HepG2 (cell line): ENCODE data around the gene RSPH9. TPM values are rescaled to one million over a fixed set of nuclear protein-coding genes. Genes with fewer than 3 reads are reported as not detected.

Source experiments
- DPF2 ChIP-seq: sonication (generic); formaldehyde crosslinking; IDR thresholded peaks from 2 replicates; pipeline ENCODE4 v1.4.0; 2020; ENCODE audit warnings: mild to moderate bottlenecking, low read depth, missing genetic modification reagents, borderline replicate concordance
- EHMT2 ChIP-seq: fragments of 200-600 bp; sonication (generic); IDR thresholded peaks from 2 replicates; pipeline ENCODE4 v1.7.0; 2017; ENCODE audit warnings: antibody characterized with exemption, low read depth, low read length, borderline replicate concordance
- EP300 ChIP-seq, 3 experiments: sonication (generic) in 1 of 3; formaldehyde crosslinking in 1 of 3; IDR thresholded peaks; 2 replicates each; pipeline versions ENCODE4 v1.5.1 to v1.6.1; 2011 to 2020; ENCODE audit warnings: low read depth in 2 of 3, low read length in 2 of 3, borderline replicate concordance in 1 of 3, improper control_type of control experiment in 1 of 3, mild to moderate bottlenecking in 1 of 3, missing genetic modification reagents in 1 of 3, moderate library complexity in 1 of 3
- HMGA1 ChIP-seq: sonication (generic); formaldehyde crosslinking; conservative IDR thresholded peaks from 2 replicates; pipeline ENCODE4 v1.4.0; 2020; ENCODE audit warnings: missing genetic modification reagents
- MLLT10 ChIP-seq: sonication (generic); formaldehyde crosslinking; IDR thresholded peaks from 2 replicates; pipeline ENCODE4 v1.4.0; 2020; ENCODE audit warnings: missing genetic modification reagents
- NCOA2 ChIP-seq: sonication (generic); formaldehyde crosslinking; IDR thresholded peaks from 2 replicates; pipeline ENCODE4 v1.8.0; 2022; ENCODE audit warnings: inconsistent platforms
- RBAK ChIP-seq: sonication (generic); formaldehyde crosslinking; IDR thresholded peaks from 2 replicates; pipeline ENCODE4 v1.5.1; 2020; ENCODE audit warnings: mild to moderate bottlenecking, missing genetic modification reagents
- TAF1 ChIP-seq: sonication (generic); formaldehyde crosslinking; IDR thresholded peaks from 2 replicates; pipeline ENCODE4 v1.4.0; 2020; ENCODE audit warnings: missing genetic modification reagents
- ZNF773 ChIP-seq: sonication (generic); formaldehyde crosslinking; IDR thresholded peaks from 2 replicates; pipeline ENCODE4 v1.4.0; 2020; ENCODE audit warnings: missing genetic modification reagents, borderline replicate concordance
- ZNF788 ChIP-seq: sonication (generic); formaldehyde crosslinking; IDR thresholded peaks from 2 replicates; pipeline ENCODE4 v1.5.0; 2020; ENCODE audit warnings: mild to moderate bottlenecking, missing genetic modification reagents, borderline replicate concordance
- polyA plus RNA-seq, 8 experiments: library from polyadenylated mRNA; depleted of rRNA in 3 of 8; stranded (reverse) in 7 of 8; unstranded in 1 of 8; fragments of >200 nt; fragmentation: Illumina TruSeq in 4 of 8; extraction: Trizol in 4 of 8; gene quantifications; 2 replicates each; pipeline versions ENCODE4 v1.2.1 to v1.2.3, GENCODE V29; 2011 to 2016; ENCODE audit warnings: low read depth in 4 of 8, missing spikeins in 1 of 8, mixed read lengths in 1 of 8; ENCODE audit not compliant: insufficient read depth in 1 of 8
- total RNA-seq, 5 experiments: library from RNA; depleted of rRNA; stranded (reverse); fragments of >200 nt; fragmentation: Illumina TruSeq; extraction: Trizol; gene quantifications; 2 replicates each; pipeline ENCODE4 v1.2.3, GENCODE V29; 2016; ENCODE audit warnings: low read depth in 1 of 5
- TF ChIP-seq, protein P1 (sequence below): sonication (generic); formaldehyde crosslinking; IDR thresholded peaks from 2 replicates; pipeline ENCODE4 v1.9.0; 2021; ENCODE audit warnings: missing genetic modification reagents, mild to moderate bottlenecking, borderline replicate concordance
- TF ChIP-seq, protein P2 (sequence below): sonication (generic); formaldehyde crosslinking; IDR thresholded peaks from 2 replicates; pipeline ENCODE4 v1.5.0; 2020; ENCODE audit warnings: missing genetic modification reagents
- TF ChIP-seq, protein P3 (sequence below): sonication (generic); formaldehyde crosslinking; IDR thresholded peaks from 2 replicates; pipeline ENCODE4 v1.8.0; 2022; ENCODE audit warnings: missing genetic modification reagents, mild to moderate bottlenecking, inconsistent platforms, borderline replicate concordance
- TF ChIP-seq, protein P4 (sequence below): sonication (generic); formaldehyde crosslinking; IDR thresholded peaks from 2 replicates; pipeline ENCODE4 v1.5.1; 2020; ENCODE audit warnings: mild to moderate bottlenecking, missing genetic modification reagents
- TF ChIP-seq, protein P5 (sequence below): sonication (generic); formaldehyde crosslinking; IDR thresholded peaks from 2 replicates; pipeline ENCODE4 v1.4.0; 2020; ENCODE audit warnings: missing genetic modification reagents, low read depth, mild to moderate bottlenecking, borderline replicate concordance
- TF ChIP-seq, protein P6 (sequence below), 2 experiments: sonication (generic) in 1 of 2; formaldehyde crosslinking in 1 of 2; IDR thresholded peaks; 2 replicates each; pipeline versions ENCODE4 v1.5.1 to v1.6.1; 2011 to 2020; ENCODE audit warnings: borderline replicate concordance in 1 of 2, low read depth in 1 of 2, low read length in 1 of 2, mild to moderate bottlenecking in 1 of 2, missing genetic modification reagents in 1 of 2, moderate library complexity in 1 of 2

Gene RSPH9
- total and polyA plus RNA-seq, 2 of the 13 experiments (the other 11 are each of a cell fraction or from before 2014, with no cell fraction given): 0.04 TPM; not detected in 1

DNA sequence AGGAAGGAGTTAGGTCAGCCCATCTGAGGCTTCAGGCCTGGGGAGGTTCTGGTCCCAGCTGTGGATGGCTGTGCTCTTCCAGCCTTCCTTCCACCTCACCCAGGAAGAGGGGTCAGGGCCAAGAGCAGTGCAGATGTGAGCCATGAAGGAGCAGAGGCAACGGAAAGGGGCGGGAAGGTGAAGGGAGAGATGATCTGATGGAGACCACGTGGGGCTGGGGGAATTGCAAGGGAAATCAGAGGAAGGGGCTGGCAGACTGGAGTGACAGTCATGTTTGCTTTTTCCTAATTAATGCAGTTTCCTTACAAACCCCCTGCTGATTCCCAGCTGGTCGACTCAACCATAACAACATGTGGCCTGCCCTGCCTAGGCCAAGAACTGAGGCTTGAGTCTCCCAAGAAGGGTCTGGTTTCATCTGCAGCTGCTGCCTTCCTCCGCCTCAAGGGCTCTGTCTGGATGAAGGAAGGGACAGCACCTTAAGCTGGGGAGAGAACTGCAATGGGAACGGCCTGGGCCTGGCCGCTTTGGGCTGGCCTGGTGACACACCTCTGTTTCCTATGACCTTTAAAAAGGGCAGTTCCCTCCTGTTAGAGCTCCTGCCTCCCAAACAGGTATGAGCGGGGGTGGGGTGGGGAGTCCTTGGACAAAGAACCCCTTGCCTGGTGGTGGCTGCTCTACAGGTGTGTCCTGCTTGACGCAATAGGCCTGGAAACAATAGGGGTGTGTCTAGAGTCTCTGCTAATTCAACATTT lies 50.6 kb downstream of the RSPH9 start (continued):
- TF ChIP-seq, protein P1, sequence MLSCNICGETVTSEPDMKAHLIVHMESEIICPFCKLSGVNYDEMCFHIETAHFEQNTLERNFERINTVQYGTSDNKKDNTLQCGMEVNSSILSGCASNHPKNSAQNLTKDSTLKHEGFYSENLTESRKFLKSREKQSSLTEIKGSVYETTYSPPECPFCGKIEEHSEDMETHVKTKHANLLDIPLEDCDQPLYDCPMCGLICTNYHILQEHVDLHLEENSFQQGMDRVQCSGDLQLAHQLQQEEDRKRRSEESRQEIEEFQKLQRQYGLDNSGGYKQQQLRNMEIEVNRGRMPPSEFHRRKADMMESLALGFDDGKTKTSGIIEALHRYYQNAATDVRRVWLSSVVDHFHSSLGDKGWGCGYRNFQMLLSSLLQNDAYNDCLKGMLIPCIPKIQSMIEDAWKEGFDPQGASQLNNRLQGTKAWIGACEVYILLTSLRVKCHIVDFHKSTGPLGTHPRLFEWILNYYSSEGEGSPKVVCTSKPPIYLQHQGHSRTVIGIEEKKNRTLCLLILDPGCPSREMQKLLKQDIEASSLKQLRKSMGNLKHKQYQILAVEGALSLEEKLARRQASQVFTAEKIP (CRISPR knock-in tag): no peak
- TF ChIP-seq, protein P2, sequence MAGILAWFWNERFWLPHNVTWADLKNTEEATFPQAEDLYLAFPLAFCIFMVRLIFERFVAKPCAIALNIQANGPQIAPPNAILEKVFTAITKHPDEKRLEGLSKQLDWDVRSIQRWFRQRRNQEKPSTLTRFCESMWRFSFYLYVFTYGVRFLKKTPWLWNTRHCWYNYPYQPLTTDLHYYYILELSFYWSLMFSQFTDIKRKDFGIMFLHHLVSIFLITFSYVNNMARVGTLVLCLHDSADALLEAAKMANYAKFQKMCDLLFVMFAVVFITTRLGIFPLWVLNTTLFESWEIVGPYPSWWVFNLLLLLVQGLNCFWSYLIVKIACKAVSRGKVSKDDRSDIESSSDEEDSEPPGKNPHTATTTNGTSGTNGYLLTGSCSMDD (CRISPR knock-in tag): no peak
- TF ChIP-seq EHMT2: no peak
- no peak for TF ChIP-seq ZNF773 (CRISPR knock-in tag)
- TF ChIP-seq HMGA1: no peak
- no peak for TF ChIP-seq DPF2 (CRISPR knock-in tag)
- no peak for TF ChIP-seq TAF1
- TF ChIP-seq, protein P3, sequence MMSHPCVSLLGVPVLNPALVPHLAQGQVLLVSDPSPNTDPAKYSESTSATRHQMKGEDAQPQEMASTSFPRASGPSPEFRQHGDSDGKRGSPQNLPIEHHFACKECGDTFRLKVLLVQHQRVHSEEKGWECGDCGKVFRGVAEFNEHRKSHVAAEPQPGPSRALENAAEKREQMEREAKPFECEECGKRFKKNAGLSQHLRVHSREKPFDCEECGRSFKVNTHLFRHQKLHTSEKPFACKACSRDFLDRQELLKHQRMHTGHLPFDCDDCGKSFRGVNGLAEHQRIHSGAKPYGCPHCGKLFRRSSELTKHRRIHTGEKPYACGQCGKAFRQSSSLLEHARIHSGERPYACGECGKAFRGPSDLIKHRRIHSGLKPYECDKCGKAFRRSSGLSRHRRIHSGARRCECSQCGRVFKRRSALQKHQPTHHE (CRISPR knock-in tag): no peak
- TF ChIP-seq, protein P4, sequence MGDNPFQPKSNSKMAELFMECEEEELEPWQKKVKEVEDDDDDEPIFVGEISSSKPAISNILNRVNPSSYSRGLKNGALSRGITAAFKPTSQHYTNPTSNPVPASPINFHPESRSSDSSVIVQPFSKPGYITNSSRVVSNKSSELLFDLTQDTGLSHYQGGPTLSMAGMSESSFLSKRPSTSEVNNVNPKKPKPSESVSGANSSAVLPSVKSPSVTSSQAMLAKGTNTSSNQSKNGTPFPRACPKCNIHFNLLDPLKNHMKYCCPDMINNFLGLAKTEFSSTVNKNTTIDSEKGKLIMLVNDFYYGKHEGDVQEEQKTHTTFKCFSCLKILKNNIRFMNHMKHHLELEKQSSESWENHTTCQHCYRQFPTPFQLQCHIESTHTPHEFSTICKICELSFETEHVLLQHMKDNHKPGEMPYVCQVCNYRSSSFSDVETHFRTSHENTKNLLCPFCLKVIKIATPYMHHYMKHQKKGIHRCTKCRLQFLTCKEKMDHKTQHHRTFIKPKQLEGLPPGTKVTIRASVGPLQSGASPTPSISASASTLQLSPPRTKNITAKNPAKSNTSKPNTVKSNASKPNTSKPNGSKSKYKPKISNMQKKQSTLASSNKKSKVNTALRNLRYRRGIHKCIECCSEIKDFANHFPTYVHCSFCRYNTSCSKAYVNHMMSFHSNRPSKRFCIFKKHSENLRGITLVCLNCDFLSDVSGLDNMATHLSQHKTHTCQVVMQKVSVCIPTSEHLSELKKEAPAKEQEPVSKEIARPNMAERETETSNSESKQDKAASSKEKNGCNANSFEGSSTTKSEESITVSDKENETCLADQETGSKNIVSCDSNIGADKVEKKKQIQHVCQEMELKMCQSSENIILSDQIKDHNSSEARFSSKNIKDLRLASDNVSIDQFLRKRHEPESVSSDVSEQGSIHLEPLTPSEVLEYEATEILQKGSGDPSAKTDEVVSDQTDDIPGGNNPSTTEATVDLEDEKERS: 0 out of 2 replicates have a peak, but pooled peaks have one; percentile 38
- TF ChIP-seq NCOA2 (CRISPR knock-in tag): no peak
- TF ChIP-seq, protein P5, sequence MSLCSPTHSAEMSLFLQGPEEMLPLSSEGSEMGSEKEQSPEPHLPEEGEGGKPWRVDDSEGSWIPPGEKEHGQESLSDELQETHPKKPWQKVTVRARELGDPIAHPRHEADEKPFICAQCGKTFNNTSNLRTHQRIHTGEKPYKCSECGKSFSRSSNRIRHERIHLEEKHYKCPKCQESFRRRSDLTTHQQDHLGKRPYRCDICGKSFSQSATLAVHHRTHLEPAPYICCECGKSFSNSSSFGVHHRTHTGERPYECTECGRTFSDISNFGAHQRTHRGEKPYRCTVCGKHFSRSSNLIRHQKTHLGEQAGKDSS: no peak
- TF ChIP-seq ZNF788 (CRISPR knock-in tag): 0 out of 2 replicates have a peak, but pooled peaks have one; percentile 29
- no peak for TF ChIP-seq MLLT10 (CRISPR knock-in tag)
- TF ChIP-seq, protein P6, sequence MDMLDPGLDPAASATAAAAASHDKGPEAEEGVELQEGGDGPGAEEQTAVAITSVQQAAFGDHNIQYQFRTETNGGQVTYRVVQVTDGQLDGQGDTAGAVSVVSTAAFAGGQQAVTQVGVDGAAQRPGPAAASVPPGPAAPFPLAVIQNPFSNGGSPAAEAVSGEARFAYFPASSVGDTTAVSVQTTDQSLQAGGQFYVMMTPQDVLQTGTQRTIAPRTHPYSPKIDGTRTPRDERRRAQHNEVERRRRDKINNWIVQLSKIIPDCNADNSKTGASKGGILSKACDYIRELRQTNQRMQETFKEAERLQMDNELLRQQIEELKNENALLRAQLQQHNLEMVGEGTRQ (IDR thresholded peaks at IDR 0.05; ENCODE audit: low read depth, low read length): no peak
- TF ChIP-seq, protein P6 (CRISPR knock-in tag; IDR thresholded peaks at IDR 0.05; ENCODE audit: borderline replicate concordance): no peak
- TF ChIP-seq RBAK: no peak
- 0 out of 4 replicates have a peak, but pooled peaks of 1 of the 2 experiments have one; percentile 23 for TF ChIP-seq EP300 (IDR thresholded peaks at IDR 0.05; ENCODE audit: low read depth in 2 of 2, low read length in 2 of 2)
- no peak for TF ChIP-seq EP300 (CRISPR knock-in tag; IDR thresholded peaks at IDR 0.05; ENCODE audit: borderline replicate concordance)
